Neural progenitor cell (in vitro differentiated cells): Measurements from ENCODE around the gene NUP214. TPM values are rescaled to one million over a fixed set of nuclear protein-coding genes. Genes with fewer than 3 reads are reported as not detected.

Experiments
- DNase-seq: peaks from one replicate; pipeline ENCODE4 v3.0.0-alpha.2; 2016; ENCODE audit warnings: low spot score
- H2AFZ ChIP-seq: fragments of 200-600 bp; sonication (generic); replicated peaks from 2 replicates; pipeline ENCODE4 v1.6.1; 2016; ENCODE audit warnings: antibody characterized with exemption
- H3F3A ChIP-seq: fragments of 200-600 bp; sonication (generic); 2 replicates; pipeline ENCODE4 v1.6.1; 2016; ENCODE audit warnings: antibody characterized with exemption, low read depth
- H3K27ac ChIP-seq: fragments of 200-600 bp; sonication (generic); 2 replicates; pipeline ENCODE4 v1.5.1; 2016; ENCODE audit warnings: mild to moderate bottlenecking
- H3K27me3 ChIP-seq: fragments of 200-600 bp; sonication (generic); 2 replicates; pipeline ENCODE4 v1.6.1; 2016; ENCODE audit warnings: mild to moderate bottlenecking, moderate library complexity
- H3K36me3 ChIP-seq: fragments of 200-600 bp; sonication (generic); 2 replicates; pipeline ENCODE4 v1.5.1; 2016
- H3K4me1 ChIP-seq: fragments of 200-600 bp; sonication (generic); 2 replicates; pipeline ENCODE4 v1.6.1; 2016; ENCODE audit warnings: mixed run types
- H3K4me2 ChIP-seq: fragments of 200-600 bp; sonication (generic); 2 replicates; pipeline ENCODE4 v1.6.1; 2016
- H3K4me3 ChIP-seq: fragments of 200-600 bp; sonication (generic); 2 replicates; pipeline ENCODE4 v1.5.1; 2016
- H3K79me2 ChIP-seq: fragments of 200-600 bp; sonication (generic); 2 replicates; pipeline ENCODE4 v1.6.1; 2016; ENCODE audit warnings: low read depth
- H3K9ac ChIP-seq: fragments of 200-600 bp; sonication (generic); 2 replicates; pipeline ENCODE4 v1.6.1; 2016
- H3K9me3 ChIP-seq: fragments of 200-600 bp; sonication (generic); 2 replicates; pipeline ENCODE4 v1.5.1; 2016; ENCODE audit warnings: low read depth
- H4K20me1 ChIP-seq: fragments of 200-600 bp; sonication (generic); 2 replicates; pipeline ENCODE4 v1.6.1; 2016; ENCODE audit warnings: low read depth
- H3K27ac Mint-ChIP-seq: 3 replicates; pipeline ENCODE4 v1.8.0; 2021; ENCODE audit warnings: mixed read lengths
- H3K27me3 Mint-ChIP-seq: 2 replicates; pipeline ENCODE4 v1.8.0; 2022; ENCODE audit warnings: low read depth, mild to moderate bottlenecking, inconsistent platforms, moderate library complexity, mixed read lengths; ENCODE audit not compliant: insufficient read depth
- H3K36me3 Mint-ChIP-seq: 3 replicates; pipeline ENCODE4 v1.8.0; 2021; ENCODE audit warnings: mixed read lengths
- H3K4me1 Mint-ChIP-seq: 3 replicates; pipeline ENCODE4 v1.8.0; 2021; ENCODE audit warnings: mixed read lengths
- H3K4me3 Mint-ChIP-seq: 3 replicates; pipeline ENCODE4 v1.8.0; 2021; ENCODE audit warnings: mild to moderate bottlenecking, moderate library complexity, mixed read lengths
- H3K9me3 Mint-ChIP-seq: 3 replicates; pipeline ENCODE4 v1.8.0; 2020; ENCODE audit warnings: mixed read lengths
- CTCF ChIP-seq: fragments of 200-600 bp; sonication (generic); IDR thresholded peaks from 2 replicates; pipeline ENCODE4 v1.5.1; 2017; ENCODE audit warnings: antibody characterized with exemption, mild to moderate bottlenecking
- EZH2 ChIP-seq: fragments of 200-600 bp; sonication (generic); IDR thresholded peaks from 2 replicates; pipeline ENCODE4 v1.6.1; 2017; ENCODE audit warnings: antibody characterized with exemption, mild to moderate bottlenecking, moderate library complexity
- EZH2phosphoT487 ChIP-seq: fragments of 200-600 bp; sonication (generic); IDR thresholded peaks from 2 replicates; pipeline ENCODE4 v1.6.1; 2017; ENCODE audit warnings: antibody characterized with exemption
- total RNA-seq: library from RNA; depleted of rRNA; stranded (reverse); fragments of >200 nt; gene quantifications from 2 replicates; pipeline ENCODE4 v1.2.3, GENCODE V29; 2015; ENCODE audit warnings: low replicate concordance

NUP214 gene
- total RNA-seq, 1 donor from 2014 or later = 37.6 TPM

- Histone ChIP-seq H3K4me2 (no peak overlapping the region), H4K20me1 (no peaks in the 10 kb centered on the region), H3K4me3 (no peak overlapping the region), H3F3A (peaks cover 5% of the 10 kb centered on the region), H3K79me2 (no peaks in the 10 kb centered on the region), H3K9me3 (no peaks in the 10 kb centered on the region), H3K9ac (no peak overlapping the region), H3K27ac (no peak overlapping the region), H3K36me3 (no peaks in the 10 kb centered on the region), H3K27me3 (no peaks in the 10 kb centered on the region), H2AFZ (no peak overlapping the region), H3K4me1 (no peaks in the 10 kb centered on the region)
- Mint-ChIP-seq H3K4me1 (peaks cover 9% of the 10 kb centered on the region), H3K9me3 (no peaks in the 10 kb centered on the region), H3K27ac (no peak overlapping the region), H3K27me3 (peaks cover 11% of the 10 kb centered on the region), H3K36me3 (no peaks in the 10 kb centered on the region), H3K4me3 (no peak overlapping the region)
- TF ChIP-seq EZH2phosphoT487 (no peak), CTCF (no peak), EZH2 (no peak)
- no peak for DNase-seq
These were observed 35.2 kb upstream of the NUP214 start for GRCh38 chr9:131090025-131090787.

GRCh38 chr9:131091352-131091992 lies 33.9 kb upstream of the NUP214 start:
- Histone ChIP-seq H4K20me1 (no peaks in the 10 kb centered on the region), H2AFZ (no peak overlapping the region), H3K9me3 (no peaks in the 10 kb centered on the region), H3F3A (peaks cover 15% of the 10 kb centered on the region), H3K27me3 (no peaks in the 10 kb centered on the region), H3K4me3 (no peak overlapping the region), H3K4me2 (no peak overlapping the region), H3K9ac (no peak overlapping the region), H3K79me2 (no peaks in the 10 kb centered on the region), H3K36me3 (no peaks in the 10 kb centered on the region), H3K4me1 (no peaks in the 10 kb centered on the region), H3K27ac (no peak overlapping the region)
- Mint-ChIP-seq H3K4me3 (no peak overlapping the region), H3K9me3 (no peaks in the 10 kb centered on the region), H3K4me1 (peaks cover 14% of the 10 kb centered on the region), H3K27ac (peak overlapping the region; percentile 66), H3K27me3 (peaks cover 14% of the 10 kb centered on the region), H3K36me3 (no peaks in the 10 kb centered on the region)
- no peak for TF ChIP-seq EZH2phosphoT487
- TF ChIP-seq CTCF = no peak
- TF ChIP-seq EZH2 = no peak
- no peak for DNase-seq

GRCh38 chr9:131092030-131092429 lies 33.4 kb upstream of the NUP214 start:
- TF ChIP-seq CTCF = no peak
- TF ChIP-seq EZH2phosphoT487 = no peak
- H3K27ac Mint-ChIP-seq = peak overlapping the region; percentile 66
- H3K9me3 Mint-ChIP-seq = no peaks in the 10 kb centered on the region
- Histone ChIP-seq H3K4me2 (no peak overlapping the region), H3K27me3 (no peaks in the 10 kb centered on the region), H3K79me2 (peaks cover 1% of the 10 kb centered on the region), H3K27ac (no peak overlapping the region), H2AFZ (no peak overlapping the region), H3K4me3 (no peak overlapping the region), H3K9ac (no peak overlapping the region), H3F3A (peaks cover 21% of the 10 kb centered on the region), H4K20me1 (peaks cover under 1% of the 10 kb centered on the region), H3K9me3 (no peaks in the 10 kb centered on the region), H3K36me3 (no peaks in the 10 kb centered on the region), H3K4me1 (no peaks in the 10 kb centered on the region)
- DNase-seq = no peak
- no peak overlapping the region for H3K4me3 Mint-ChIP-seq
- H3K4me1 Mint-ChIP-seq = peaks cover 14% of the 10 kb centered on the region
- H3K27me3 Mint-ChIP-seq = peaks cover 14% of the 10 kb centered on the region
- H3K36me3 Mint-ChIP-seq = no peaks in the 10 kb centered on the region
